ENCODE data around the gene ATP10A. TPM values are rescaled to one million over a fixed set of nuclear protein-coding genes. Genes with fewer than 3 reads are reported as not detected.

ATP10A gene
- total RNA-seq, 1 experiment from 2014 or later: 0.02 TPM

GRCh38 chr15:25712961-25713355 lies 150.2 kb downstream of the ATP10A start (continued):
- no peak for TF ChIP-seq ATF3 (IDR thresholded peaks at IDR 0.05)
- TF ChIP-seq REST (IDR thresholded peaks at IDR 0.05; ENCODE audit: low read depth): no peak
- no peak for TF ChIP-seq MAX (IDR thresholded peaks at IDR 0.05)
- TF ChIP-seq FOSL1 (IDR thresholded peaks at IDR 0.05; ENCODE audit: low read depth): no peak
- no peak for TF ChIP-seq SP1 (IDR thresholded peaks at IDR 0.05; ENCODE audit: low read depth)

- no peaks in the 10 kb centered on the region for H3K27me3 ChIP-seq (ENCODE audit: insufficient read depth, low read length)
- peaks cover 4 to 27% of the 10 kb centered on the region in 2 experiments; a peak in 2 of 4 replicates for H3K9me3 ChIP-seq (ENCODE audit: control insufficient read depth in 1 of 2, insufficient read depth in 1 of 2, low read depth in 1 of 2, low read length in 2 of 2)
- POLR2A ChIA-PET: no interaction called here
- H3K4me1 ChIP-seq (ENCODE audit: control insufficient read depth in 1 of 2, insufficient read depth in 2 of 2, low read length in 2 of 2): no peaks in the 10 kb centered on the region
- H2AFZ ChIP-seq (ENCODE audit: low read depth, low read length, poor library complexity, severe bottlenecking): no peak overlapping the region
- no peak overlapping the region for H3K4me2 ChIP-seq (ENCODE audit: low read length)
- ATAC-seq (no peak), DNase-seq (ENCODE audit: low read depth, low spot score) (no peak)
- H3K9ac ChIP-seq (ENCODE audit: low read length): no peak overlapping the region
- CTCF ChIA-PET: no interaction called here
- H4K20me1 ChIP-seq (ENCODE audit: insufficient read depth): no peaks in the 10 kb centered on the region
- H3K9me2 ChIP-seq (ENCODE audit: insufficient read depth): no peaks in the 10 kb centered on the region
- H3K27ac ChIP-seq (ENCODE audit: low read depth, low read length): no peak overlapping the region
- RAD21 ChIA-PET (ENCODE audit: low non-redundant PET in 1 of 2, low total read pairs in 2 of 2, uncharacterized antibody in 2 of 2, unreplicated experiment in 2 of 2): no interaction called here
- intact Hi-C loops (cut with micrococcal nuclease): no loop called here
- H3K79me2 ChIP-seq (ENCODE audit: insufficient read depth, low read length): no peaks in the 10 kb centered on the region
- no peak for TF ChIP-seq CEBPB (IDR thresholded peaks at IDR 0.05; ENCODE audit: low read depth)
- TF ChIP-seq YY1 (IDR thresholded peaks at IDR 0.05; ENCODE audit: extremely low read depth, insufficient replicate concordance, low read depth, low read length): no peak
- no peaks in the 10 kb centered on the region for H3K36me3 ChIP-seq (ENCODE audit: control insufficient read depth in 1 of 2, insufficient read depth in 2 of 2, low read length in 2 of 2)
- BruUV-seq (replicated peaks): no TSS peak
- no peak overlapping the region for H3K4me3 ChIP-seq (replicated peaks in 1 of 2; ENCODE audit: low read depth in 1 of 2, low read length in 2 of 2)
These were observed 150.8 kb downstream of the ATP10A start for GRCh38 chr15:25712192-25712960.
